GM04503 (cell line): ENCODE data around the gene ASB13.

Source experiments
- DNase-seq: peaks from one replicate; pipeline ENCODE4 v3.0.0-alpha.2; 2012; ENCODE audit warnings: low read depth

Gene ASB13

DNA sequence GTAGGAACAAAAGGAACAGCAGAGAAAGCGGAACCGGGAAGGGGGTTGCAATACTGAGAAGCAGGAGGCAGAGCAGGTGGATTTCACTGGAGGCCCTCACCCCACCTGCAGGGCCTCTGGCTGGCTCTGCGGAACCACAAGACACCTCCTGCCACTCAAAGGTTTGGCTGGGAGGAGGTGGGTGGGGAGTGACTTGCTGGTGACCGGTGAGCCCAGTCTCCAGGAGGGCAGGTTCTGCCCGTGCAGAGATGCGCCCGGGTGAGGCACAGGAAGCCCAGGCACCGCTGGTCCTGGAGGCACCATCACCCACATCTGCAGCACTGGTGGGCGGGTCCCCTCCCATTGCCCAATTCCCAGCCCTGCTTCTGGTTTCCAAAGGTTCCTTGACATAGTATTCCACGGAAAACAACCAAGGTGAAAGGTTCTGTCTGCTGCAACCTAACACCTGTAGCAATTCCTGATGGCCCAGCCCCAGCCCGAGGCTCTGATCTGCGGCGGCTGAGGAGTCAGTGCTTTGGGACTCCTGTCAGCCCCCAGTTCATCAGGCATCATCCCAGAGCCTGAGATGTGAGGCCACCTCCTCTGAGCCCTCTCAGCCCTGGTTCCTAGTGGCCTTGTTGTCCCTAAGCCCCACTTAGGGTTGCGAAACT, 77.3 kb downstream of the ASB13 start:
- no peak for DNase-seq
